SW 1271 (cell line): ENCODE measurements around the gene CPED1.
"Not testable (repeated sequence)": the region's sequence is repeated elsewhere in the genome, so short reads cannot be mapped to it uniquely, and the experiment has no call there.

Experiments
- DNase-seq, 2 experiments: peaks; one replicate each; lab custom pipeline; 2025; lab: John Stamatoyannopoulos, UW

Gene CPED1

DNA sequence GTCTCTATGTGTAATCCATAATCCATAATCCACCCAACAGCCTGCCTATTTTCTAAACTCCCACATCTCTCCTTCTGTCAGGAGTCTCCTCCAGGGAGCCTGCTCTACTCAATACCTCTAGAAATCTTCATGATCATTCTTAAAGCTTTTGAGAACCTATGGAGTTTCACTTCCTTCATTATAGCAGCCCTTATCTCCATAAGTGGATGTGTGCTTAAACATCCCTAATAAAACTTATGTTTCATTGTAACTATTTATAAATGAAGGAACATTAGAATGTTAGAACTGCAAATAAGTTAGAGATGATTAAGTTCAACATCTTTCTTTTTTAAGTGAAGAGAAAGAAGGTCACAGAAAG is 8.5 kb downstream of the CPED1 start:
- no peak for DNase-seq

DNA sequence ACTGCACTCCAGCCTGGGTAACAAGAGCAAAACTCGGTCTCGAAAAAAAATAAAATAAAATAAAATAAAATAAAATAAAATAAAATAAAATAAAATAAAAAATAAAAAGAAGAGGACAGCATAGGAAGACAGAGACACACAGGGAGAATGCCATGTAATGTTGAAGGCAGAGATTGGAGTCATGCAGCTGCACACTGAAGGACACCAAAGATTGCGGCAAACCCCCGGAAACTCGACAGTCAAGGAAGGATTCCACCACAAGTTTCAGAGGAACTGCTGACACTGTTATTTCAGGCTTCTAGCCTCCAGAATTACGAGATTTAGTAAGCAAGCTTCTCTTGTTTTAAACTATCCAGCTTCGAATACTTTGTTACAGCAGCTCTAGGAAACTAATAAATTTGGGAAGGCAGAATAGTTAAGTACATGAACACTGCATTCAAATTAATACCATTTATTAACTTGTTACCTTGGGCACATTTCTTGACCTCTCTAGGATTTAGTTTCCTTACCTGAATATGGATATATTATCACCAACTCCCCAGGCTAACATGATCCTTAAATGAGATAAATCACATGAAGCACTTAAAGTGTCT is 9.5 kb downstream of the CPED1 start:
- no peak for DNase-seq

DNA sequence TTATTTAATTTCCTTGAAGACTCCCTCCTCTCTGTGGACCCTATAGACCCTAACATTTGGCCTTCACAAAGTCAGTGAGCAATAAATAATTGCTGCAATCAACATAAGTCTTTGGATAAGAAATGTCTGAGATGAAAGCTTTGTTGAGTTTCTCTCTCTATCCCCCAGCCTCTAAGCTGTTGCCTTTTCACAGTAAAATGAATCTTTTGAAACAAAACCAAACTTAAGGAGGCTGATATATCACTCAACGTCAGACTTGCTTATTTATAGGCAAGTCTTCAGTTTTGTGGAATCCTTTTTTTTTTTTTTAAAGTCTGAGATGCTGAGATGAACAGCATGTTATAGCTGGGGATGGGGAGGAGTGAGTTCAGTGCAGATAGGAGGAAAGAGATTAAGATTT is 10.0 kb downstream of the CPED1 start:
- no peak for DNase-seq

DNA sequence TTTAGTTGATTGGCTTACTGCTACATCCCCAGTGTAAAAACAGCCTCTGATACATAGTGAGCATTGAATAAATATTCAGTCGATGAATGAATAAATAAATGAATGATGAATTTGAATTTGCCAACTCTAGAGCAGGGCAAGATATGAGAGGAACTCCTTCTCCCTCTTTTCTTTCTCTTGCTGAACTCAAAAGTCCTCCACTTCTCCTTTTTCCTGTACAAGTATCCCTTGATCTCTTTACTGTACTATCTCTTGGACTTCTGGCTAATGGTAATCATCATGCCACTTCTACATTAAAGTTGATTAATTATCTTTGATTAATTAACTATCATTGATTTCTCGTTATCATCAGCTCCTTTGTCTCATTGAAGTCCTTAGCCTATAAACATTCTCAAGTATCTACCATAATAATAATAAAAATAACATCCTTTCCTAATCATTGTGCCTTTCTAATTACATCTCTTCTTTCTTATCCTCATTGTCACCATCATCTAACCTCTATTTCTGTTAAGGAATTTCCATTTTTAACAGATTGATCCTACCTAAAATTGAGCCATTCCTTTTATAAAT is 10.6 kb downstream of the CPED1 start:
- DNase-seq: no peak

DNA sequence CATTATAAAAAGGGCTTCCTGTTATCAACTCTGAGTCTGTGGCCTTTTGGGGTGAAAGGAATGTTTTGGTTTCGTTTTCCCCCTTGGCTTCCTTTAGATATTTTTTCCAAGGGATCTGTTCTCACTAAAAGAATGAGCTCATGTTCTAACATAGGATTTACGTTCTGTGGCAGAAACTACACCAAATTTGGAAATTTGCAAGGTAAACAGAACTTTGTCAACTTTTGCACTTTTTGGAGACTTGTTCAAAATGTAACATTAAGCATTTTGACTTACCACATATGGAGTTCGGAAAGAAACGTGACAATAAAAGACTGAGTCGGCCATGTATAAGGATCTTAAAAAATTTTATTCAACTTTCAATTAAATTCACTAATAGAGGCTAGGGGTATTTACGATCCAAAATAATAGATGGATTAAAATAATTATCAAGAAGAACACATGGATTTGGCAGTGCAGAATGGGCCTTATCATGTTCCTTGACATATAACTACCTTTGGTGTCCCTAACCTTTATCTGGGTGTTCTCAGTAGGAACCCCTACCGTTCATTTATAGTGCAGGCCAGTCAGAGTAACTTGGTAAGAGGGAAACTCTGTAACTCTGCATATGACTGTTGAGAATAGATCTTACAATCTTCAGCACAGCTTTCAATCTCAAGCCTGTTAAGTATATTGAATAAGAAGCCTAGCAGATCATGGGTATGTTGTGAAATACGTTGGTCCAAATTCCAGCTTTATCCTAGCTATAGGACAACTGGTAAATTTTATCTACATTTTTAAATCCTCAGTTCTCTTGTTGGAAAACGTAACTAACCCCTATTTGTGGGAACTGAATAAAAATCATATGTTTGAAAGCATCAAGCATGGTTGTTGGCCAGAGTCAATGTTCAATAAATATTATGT is 11.8 kb downstream of the CPED1 start:
- no peak for DNase-seq

DNA sequence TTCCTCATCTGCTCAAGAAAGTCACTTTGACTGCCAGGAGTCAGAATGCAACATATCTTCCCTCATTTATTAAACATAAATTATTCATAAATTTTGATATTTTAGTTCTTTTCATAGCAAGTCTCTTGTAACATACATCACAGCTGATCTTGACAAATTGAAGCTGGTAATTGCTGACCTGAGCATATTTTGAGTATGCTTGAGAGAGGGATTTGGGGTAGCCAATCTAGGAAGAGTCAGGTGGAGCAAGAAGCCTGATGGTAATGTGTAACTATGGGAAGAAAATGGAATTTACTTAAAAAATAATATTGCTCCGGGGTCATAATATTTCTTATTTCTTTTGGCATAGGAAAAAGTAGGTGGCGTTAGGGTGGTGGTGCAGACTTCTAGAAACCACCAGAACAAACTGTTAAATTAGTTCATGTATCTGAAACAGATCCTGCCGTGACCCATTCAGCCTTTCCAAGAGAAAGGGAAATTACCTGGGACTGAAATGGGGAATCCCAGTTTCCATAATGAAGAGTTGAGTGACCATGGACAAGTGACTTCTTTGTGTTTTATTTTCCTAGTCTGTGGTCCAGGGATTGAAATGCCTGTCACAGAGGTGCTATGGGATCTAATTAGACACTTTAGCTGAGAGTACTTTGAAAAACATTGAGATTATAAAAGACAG is 12.9 kb downstream of the CPED1 start:
- no peak for DNase-seq

DNA sequence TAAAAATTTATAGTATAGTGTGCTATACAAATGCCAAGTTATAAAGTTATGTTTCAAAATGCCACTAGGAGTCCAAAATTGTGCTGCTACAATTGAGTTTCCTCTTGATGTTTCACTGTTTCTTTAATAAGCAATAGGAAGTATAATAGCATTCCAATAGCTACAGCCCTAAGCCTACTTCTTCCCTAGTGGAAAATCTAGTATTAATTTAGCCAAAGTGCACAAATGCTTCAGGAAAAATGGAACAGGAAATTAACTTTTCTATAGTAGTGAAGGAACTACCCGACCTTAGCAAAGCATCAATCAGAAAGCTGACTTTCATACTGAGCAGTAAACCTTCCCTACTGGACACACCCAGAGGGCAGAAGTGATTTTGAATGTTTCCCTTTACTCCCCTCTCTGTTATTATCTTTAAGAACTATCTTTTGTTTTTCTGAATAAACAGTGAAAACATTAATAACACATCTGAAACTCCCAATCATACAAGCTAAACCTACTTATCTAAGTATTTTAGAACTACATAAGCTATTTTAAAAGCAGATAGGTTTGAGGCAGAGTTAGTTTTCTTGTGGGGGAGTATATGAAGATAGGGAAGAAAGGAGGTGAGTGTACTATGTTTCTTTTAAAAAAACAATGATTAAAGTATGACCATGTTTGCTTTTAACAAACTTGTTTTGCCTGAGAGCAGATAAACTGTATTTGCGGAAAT is 13.7 kb downstream of the CPED1 start:
- DNase-seq: no peak

DNA sequence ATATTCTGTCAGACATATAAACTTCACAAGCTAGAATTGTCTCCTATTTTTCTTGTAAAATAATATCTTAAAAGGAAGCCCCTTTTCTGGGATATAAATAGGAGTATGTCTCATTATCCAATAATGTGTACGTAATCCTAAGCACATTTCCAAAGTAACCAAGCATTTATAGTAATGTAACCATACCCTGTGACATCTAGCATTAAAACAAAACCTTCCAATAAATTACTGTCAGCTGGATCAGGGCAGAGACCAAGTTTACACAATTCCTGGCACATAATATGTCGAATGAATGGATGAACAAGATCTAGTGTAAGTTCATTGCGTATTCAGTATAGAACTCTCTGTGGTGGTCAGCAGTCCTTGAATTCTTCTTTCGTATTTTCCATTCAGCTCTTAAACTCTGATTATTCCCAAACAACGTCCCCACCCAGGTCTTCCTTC is 14.3 kb downstream of the CPED1 start:
- DNase-seq: no peak

DNA sequence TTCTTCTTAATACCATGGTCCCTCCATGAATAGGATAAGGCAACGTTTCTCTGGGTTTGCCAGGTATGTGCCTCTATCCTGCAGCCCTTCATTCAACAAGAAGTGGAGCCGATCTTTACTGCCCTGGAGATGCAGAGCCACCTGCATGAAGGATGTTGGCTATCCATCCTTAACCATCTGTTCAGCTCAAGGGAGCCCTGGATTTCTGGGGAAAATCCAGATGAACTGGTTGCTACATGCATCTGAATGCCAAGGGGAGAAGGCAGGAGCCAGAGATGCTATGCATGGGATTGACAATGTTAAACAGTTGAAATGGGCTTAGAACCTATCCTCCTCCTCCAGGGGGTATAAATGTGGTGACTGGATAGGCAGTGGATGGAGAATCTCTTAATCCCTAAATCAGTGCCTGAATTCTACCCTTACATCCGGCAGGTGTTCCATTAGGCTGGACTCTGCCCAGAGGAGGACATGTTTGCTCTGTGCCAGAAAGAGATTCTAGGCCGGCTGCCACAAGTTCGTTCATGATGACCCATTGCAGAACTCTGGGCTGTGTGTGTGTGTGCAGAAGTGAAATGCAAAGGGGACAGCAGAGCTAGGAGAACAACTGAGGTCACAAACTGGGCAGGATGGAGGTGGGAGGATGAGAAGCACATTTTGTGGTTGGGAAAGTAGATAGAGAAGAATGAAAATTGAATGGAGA is 15.6 kb downstream of the CPED1 start:
- DNase-seq: no peak

DNA sequence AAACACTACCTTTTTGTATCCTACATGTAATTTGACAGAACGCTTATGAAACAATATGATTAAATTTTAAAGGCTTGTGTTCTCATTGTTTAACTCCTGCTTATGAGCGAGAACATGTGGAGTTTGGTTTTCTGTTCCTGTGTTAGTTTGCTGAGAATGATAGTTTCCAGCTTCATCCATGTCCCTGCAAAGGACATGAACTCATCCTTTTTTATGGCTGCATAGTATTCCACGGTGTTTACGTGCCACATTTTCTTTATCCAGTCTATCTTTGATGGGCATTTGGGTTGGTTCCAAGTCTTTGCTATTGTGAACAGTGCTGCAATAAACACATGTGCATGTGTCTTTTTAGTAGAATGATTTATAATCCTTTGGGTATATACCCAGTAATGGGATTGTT is 16.5 kb downstream of the CPED1 start:
- not testable (repeated sequence) for DNase-seq

DNA sequence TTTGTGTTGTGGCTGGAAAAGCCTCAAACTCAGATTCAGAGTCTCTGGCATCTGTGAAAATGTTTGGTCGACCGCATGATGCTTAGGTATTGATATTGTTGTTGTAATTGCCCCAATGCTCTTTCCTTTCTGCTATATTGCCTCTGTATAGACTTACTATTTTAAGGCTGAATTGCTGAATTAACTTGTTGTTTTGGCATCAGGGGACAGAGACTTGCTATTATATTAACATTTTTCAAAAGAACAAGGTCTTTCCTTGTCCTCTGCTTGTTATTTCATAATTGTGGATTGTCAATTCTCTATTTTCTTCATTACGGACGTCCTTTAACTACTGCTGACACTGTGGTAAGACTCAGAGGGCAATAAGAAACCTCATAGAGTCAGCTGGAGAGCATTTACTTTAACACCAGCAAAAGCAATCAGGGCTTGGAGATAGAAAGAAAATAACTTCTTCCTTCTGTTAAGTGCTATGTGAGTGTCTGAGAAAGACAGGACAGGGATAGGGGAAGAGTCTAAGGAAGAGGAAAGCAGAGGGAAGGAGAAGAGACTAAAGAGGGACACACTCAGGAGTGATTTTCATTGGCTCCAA is 17.6 kb downstream of the CPED1 start:
- DNase-seq: no peak

DNA sequence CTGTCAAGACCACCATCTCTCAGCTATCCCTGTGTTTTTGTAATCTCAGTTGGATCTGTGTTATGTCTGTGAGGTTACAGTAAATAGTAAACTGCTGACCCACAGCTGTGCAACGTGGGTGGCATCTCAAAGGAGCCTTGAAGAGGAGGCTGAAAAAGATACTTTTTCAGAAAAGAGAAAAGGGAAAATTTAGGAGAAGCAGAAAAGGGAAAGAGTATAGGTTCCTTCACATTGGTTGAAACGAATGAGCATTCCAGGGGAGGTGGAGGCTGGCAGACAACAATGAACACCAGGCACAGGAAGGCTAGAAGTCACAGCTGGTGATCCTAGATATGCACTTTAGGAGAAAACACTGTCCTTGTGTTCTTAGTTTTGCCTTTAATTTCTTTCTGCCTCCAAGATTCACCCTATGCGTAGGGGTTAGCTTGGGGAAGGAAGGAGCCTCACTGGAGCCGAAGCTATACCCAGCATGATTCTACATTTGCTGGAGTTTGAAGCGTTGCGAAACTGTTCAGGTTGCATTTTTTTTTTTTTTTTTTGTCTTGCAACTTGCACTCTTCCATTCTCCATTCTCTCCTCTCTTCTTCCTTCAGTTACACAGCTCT is 18.3 kb downstream of the CPED1 start:
- DNase-seq: no peak

DNA sequence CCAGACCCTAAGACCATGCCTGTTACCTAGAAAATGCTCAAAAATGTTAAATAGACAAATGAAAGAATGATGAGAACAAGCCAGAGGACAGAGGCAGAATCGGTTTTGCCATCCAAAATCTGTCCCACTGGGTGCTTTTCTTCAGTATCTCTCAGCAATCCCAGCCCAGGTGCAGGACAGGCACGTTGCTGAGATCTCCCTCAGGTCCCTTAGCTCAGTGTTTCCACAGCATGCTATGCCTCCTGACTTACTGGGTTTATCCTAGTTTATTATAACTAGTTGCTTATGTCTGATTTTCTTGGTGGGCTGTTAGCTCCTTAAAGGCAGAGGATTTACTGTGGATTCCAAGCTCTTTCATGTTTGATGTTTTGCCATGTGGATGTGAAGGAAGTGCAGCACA is 20.3 kb downstream of the CPED1 start:
- DNase-seq: no peak

DNA sequence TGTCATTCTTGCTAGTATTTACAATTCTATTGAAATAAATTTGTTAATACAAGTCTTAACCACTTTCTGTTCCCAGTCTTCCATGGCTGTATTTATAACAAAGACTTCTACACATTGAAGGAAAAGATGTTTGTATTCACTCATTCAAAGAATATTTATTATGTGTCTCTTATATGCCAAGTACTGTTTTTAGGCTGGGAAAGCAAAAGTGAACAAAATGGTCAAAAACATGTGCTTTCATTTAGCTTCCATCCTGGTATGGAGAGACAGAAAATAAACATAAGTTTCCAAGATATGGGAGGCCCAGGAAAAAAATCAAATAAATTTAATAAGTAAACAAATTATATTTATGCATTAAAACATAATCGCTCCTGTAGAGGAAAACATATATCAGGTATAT is 22.9 kb downstream of the CPED1 start:
- DNase-seq: no peak

DNA sequence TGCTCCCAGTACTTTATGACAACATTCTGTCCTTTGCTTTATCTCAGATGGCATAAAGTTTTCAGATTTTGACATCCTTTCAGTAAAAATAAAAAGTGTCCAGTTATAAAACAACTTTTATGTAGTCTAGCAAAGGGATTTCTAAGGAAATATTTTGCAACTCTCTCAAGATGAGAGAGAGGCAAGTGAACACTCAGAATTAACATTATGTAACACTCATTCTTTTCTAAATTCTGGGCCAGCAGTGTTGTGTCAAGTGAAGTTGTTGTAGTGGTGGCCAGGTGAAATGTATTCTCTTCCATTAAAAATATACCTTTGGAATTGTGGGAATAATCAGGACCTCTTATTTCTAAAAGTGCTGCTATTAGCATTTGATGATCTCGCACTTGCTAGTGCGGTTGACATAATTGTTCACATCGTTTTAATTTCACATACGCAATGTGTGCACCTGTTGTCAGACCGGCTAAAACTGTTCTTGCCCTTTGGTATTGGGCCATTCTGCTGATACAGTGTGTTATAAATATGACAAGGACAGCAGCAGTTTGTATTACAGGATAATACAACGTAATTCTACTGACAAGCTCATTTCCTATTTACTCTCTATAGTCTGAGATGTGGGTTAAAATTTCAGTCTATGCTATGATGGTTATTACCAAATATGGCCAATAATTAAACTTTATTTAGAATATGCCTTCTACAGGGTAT is 23.8 kb downstream of the CPED1 start:
- no peak for DNase-seq

DNA sequence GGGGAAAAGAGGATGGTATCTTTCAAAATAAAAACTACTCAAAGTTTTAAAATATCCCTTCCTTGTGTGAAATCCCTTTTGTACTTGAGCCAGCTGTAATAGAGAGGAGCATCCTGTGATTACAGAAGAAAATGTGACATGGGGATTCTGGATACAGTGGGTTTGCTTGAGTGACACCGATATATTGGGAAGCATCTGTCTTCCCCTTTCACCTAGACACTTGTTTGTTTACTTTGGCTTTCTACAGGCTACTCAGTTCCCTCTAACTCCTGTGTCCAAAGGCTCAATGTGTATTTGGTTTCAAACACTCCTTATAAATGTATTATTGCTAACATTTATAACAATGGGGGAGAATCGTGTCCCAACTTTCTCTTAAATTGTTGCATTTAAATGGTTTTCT is 24.4 kb downstream of the CPED1 start:
- DNase-seq: no peak

DNA sequence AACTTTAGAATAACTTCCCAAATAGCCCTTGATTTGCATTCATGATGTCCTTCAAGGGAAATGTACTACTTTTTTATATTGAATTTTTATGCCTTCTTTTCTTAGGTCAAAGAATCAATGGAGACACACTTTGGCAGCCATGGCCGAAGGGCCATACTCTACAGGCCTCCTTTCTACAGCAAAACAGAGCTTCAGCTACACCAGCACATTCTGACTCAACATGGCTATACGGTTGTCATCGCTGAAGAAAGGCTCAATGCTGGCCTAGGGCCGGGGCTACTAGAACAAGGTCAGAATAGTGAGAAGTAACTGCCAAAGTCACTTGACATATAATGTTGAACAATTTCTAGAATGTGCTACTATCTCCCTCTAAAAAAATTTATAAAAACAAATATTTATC is 27.0 kb downstream of the CPED1 start:
- no peak for DNase-seq

DNA sequence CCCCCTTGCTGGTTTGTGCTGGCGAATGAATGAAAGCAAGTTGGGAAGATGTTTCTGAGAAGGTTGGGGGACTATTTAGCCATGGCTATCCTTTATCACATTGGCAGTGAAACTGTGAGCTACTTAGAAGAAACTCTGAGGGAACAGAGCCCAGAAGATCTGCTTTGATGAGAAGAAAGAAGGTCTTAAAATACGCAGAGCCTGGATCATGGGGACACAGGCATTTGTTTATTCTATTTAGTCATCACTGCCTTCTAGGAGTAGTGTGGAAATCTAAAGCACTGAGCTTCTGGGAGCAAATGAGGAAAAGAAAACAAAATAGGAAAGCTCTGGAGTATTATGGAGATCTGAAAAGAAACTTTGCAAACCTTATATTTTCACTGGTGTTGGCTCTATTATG is 28.5 kb downstream of the CPED1 start:
- no peak for DNase-seq

DNA sequence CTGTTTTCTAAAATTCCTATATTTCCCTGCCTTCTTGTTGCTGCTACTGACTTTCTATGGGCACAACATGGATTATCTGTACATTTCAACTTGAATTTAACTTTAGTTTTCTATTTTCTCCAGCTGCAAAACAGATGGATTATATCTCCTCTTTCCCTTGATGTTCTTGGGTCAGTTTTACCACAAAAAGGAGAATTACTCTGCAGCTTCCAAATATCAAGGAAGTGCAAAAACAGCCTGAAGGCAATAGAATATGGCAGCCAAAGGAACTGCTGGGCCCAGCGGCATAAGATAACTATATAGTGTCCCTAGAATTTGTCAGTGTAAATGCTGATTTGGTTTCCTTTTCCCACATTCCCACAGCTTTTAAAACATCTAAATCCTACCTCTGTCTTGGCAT is 29.1 kb downstream of the CPED1 start:
- no peak for DNase-seq

DNA sequence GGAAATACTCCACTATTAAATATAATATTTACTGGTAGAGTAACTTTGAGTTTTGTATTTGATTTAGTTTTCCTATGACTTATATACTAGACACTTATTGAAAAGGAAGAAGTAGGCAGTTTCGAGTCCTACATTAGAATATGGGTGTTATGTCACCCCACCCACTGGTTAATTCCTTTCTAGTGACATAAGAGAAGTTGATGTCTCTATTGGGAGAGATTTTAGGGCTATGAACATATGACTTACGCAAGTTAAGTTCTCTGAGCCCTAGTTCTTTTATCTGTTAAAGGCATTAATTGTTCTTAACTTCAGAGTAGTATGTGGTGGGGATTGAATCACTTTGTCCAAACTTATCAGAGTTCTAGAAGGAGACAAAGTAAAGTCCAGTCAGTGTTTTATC is 30.5 kb downstream of the CPED1 start:
- no peak for DNase-seq
